CD4-positive, alpha-beta memory T cell (primary cell): ENCODE results near the gene SPACDR. TPM values are rescaled to one million over a fixed set of nuclear protein-coding genes. Genes with fewer than 3 reads are reported as not detected.
A peak's percentile ranks its signal among the peaks of the same experiment; 100 is the strongest.

ENCODE experiments used
- CTCF ChIA-PET: fragments of 350-600 bp; sonication (Branson Sonifier 250); formaldehyde crosslinking; loops from one replicate; lab custom pipeline; 2021; ENCODE audit warnings: inconsistent platforms; ENCODE audit not compliant: partially characterized antibody; lab: Charles Lee
- POLR2A ChIA-PET: fragments of 350-600 bp; sonication (Branson Sonifier 250); formaldehyde crosslinking; loops from one replicate; lab custom pipeline; 2021; ENCODE audit not compliant: partially characterized antibody; lab: Charles Lee
- DNase-seq, 5 donors: peaks; one replicate each; pipeline versions ENCODE4 v3.0.0 to v3.0.0-alpha.2; 2020 to 2022; ENCODE audit warnings: mixed read lengths in 1 of 5
- H3K27ac ChIP-seq: one replicate; pipeline ENCODE4 v1.7.0; 2013; ENCODE audit warnings: low read depth, low read length
- H3K27me3 ChIP-seq: 2 replicates; pipeline ENCODE4 v1.7.0; 2013; ENCODE audit warnings: mild to moderate bottlenecking, low read length, moderate library complexity; ENCODE audit not compliant: insufficient read depth
- H3K36me3 ChIP-seq: 2 replicates; pipeline ENCODE4 v1.7.0; 2013; ENCODE audit warnings: mild to moderate bottlenecking, low read length, moderate library complexity; ENCODE audit not compliant: insufficient read depth
- H3K4me1 ChIP-seq: 2 replicates; pipeline ENCODE4 v1.7.0; 2013; ENCODE audit warnings: mild to moderate bottlenecking, low read length, moderate library complexity; ENCODE audit not compliant: insufficient read depth
- H3K4me3 ChIP-seq, 2 donors: one replicate each; pipeline ENCODE4 v1.7.0; 2013; ENCODE audit warnings: low read length in 2 of 2, mild to moderate bottlenecking in 1 of 2
- H3K9me3 ChIP-seq, 2 donors: one replicate each; pipeline ENCODE4 v1.7.0; 2013; ENCODE audit warnings: low read length in 2 of 2, control low read depth in 1 of 2; ENCODE audit not compliant: control insufficient read depth in 1 of 2
- H3K27ac Mint-ChIP-seq, 7 donors: one replicate each; pipeline ENCODE4 v1.8.0; 2020 to 2021; ENCODE audit warnings: mixed read lengths in 7 of 7, mild to moderate bottlenecking in 6 of 7, inconsistent platforms in 3 of 7, moderate library complexity in 3 of 7
- H3K27me3 Mint-ChIP-seq, 2 donors: one replicate each; pipeline ENCODE4 v1.8.0; 2020 to 2021; ENCODE audit warnings: mixed read lengths in 2 of 2
- H3K36me3 Mint-ChIP-seq, 2 donors: one replicate each; pipeline ENCODE4 v1.8.0; 2020 to 2021; ENCODE audit warnings: mixed read lengths in 2 of 2, inconsistent platforms in 1 of 2, mild to moderate bottlenecking in 1 of 2
- H3K4me1 Mint-ChIP-seq, 4 donors: one replicate each; pipeline ENCODE4 v1.8.0; 2020 to 2021; ENCODE audit warnings: mixed read lengths in 4 of 4, mild to moderate bottlenecking in 1 of 4
- H3K4me3 Mint-ChIP-seq, 8 donors: one replicate each; pipeline ENCODE4 v1.8.0; 2020 to 2021; ENCODE audit warnings: mixed read lengths in 8 of 8, mild to moderate bottlenecking in 7 of 8, moderate library complexity in 6 of 8, inconsistent platforms in 3 of 8
- H3K9me3 Mint-ChIP-seq, 8 donors: one replicate each; pipeline ENCODE4 v1.8.0; 2020 to 2021; ENCODE audit warnings: mixed read lengths in 8 of 8, mild to moderate bottlenecking in 5 of 8, inconsistent platforms in 3 of 8, moderate library complexity in 1 of 8
- intact Hi-C: fragments of 100-400 bp; cut with micrococcal nuclease; formaldehyde crosslinking; loops from one replicate; pipeline ENCODE4 v1.15.1; 2023
- polyA plus RNA-seq, 2 donors: library from polyadenylated mRNA; unstranded; fragments of 300-500 nt; fragmentation: Illumina TruSeq; gene quantifications; one replicate each; pipeline ENCODE4 v1.2.3, GENCODE V29; 2021
- total RNA-seq, 2 experiments: library from RNA; stranded (reverse); gene quantifications; one replicate each; pipeline ENCODE4 v1.2.3, GENCODE V29; 2021

SPACDR gene
- total and polyA plus RNA-seq, 4 experiments from 2014 or later: 0.26 to 5.7 (median 2.5) TPM

GRCh38 chr7:100432621-100433275 is 31.3 kb downstream of the SPACDR start:
- ChIA-PET CTCF (interaction anchor here (0.7 to 2.7 kb wide), 2 partner anchors 18 to 259 kb away, joined by 3 to 8 read pairs; no protein-coding TSS in a partner anchor), POLR2A (interaction anchor here (0.7 to 7.0 kb wide), 3 partner anchors 21 to 255 kb away, joined by 3 to 74 read pairs (median 3); partner anchors contain the start of genes FBXO24, GPC2, LRCH4 and STAG3)
- peak overlapping the region in 6 of 7 donors; percentile 61 to 99 (median 78) for H3K27ac Mint-ChIP-seq
- H3K36me3 ChIP-seq: peaks cover 22% of the 10 kb centered on the region
- peaks cover 0 to 5% of the 10 kb centered on the region in 2 donors for H3K27me3 Mint-ChIP-seq
- H3K4me3 Mint-ChIP-seq: peak overlapping the region in 7 of 8 donors; percentile 31 to 91 (median 57)
- DNase-seq: no peak
- H3K27ac ChIP-seq: no peak overlapping the region
- intact Hi-C loops: no loop called here
- H3K4me3 ChIP-seq: no peak overlapping the region
- H3K27me3 ChIP-seq: no peaks in the 10 kb centered on the region
- peaks cover 28 to 82% (median 49%) of the 10 kb centered on the region in 4 donors for H3K4me1 Mint-ChIP-seq
- peaks cover 12 to 66% of the 10 kb centered on the region in 2 donors for H3K36me3 Mint-ChIP-seq
- no peaks in the 10 kb centered on the region for H3K9me3 ChIP-seq
- H3K4me1 ChIP-seq: peaks cover 58% of the 10 kb centered on the region
- peaks cover 0 to 14% (median 0%) of the 10 kb centered on the region in 8 donors for H3K9me3 Mint-ChIP-seq

GRCh38 chr7:100432053-100432452 is 32.0 kb downstream of the SPACDR start:
- DNase-seq: no peak
- H3K27ac ChIP-seq: no peak overlapping the region

GRCh38 chr7:100431286-100431735 is 32.7 kb downstream of the SPACDR start:
- Mint-ChIP-seq H3K27me3 (peaks cover 0 to 5% of the 10 kb centered on the region in 2 donors), H3K27ac (peak overlapping the region; percentile 64 to 99 (median 88)), H3K9me3 (peaks cover 0 to 12% (median 0%) of the 10 kb centered on the region in 8 donors), H3K36me3 (peaks cover 12 to 64% of the 10 kb centered on the region in 2 donors), H3K4me1 (peaks cover 28 to 78% (median 47%) of the 10 kb centered on the region in 4 donors), H3K4me3 (peak overlapping the region; percentile 67 to 91 (median 85))
- intact Hi-C loops: no loop called here
- H3K27ac ChIP-seq: peak overlapping the region; percentile 100
- no peaks in the 10 kb centered on the region for H3K27me3 ChIP-seq
- DNase-seq: peak in 1 of 5 donors; percentile 49
- H3K36me3 ChIP-seq: peaks cover 22% of the 10 kb centered on the region
- CTCF ChIA-PET: no interaction called here
- peaks cover 54% of the 10 kb centered on the region for H3K4me1 ChIP-seq
- peak overlapping the region in 1 of 2 donors; percentile 95 for H3K4me3 ChIP-seq
- no peaks in the 10 kb centered on the region for H3K9me3 ChIP-seq
- POLR2A ChIA-PET: interaction anchor here (1.0 to 5.2 kb wide), 3 partner anchors 48 to 153 kb away, joined by 3 to 80 read pairs (median 22); partner anchors contain the start of genes FBXO24, LRCH4 and TSC22D4

More at GRCh38 chr7:100432053-100432452, 32.0 kb downstream of the SPACDR start:
- H3K9me3 ChIP-seq: no peaks in the 10 kb centered on the region
- peaks cover 12 to 66% of the 10 kb centered on the region in 2 donors for H3K36me3 Mint-ChIP-seq
- intact Hi-C loops: no loop called here
- no peaks in the 10 kb centered on the region for H3K27me3 ChIP-seq
- peak overlapping the region; percentile 67 to 91 (median 83) for H3K4me3 Mint-ChIP-seq
- H3K4me1 ChIP-seq: peaks cover 59% of the 10 kb centered on the region
- ChIA-PET CTCF (interaction anchor here (0.7 kb wide), 1 partner anchor 259 kb away, joined by 3 read pairs; no protein-coding TSS in a partner anchor), POLR2A (interaction anchor here (1.0 to 5.2 kb wide), 2 partner anchors 47 to 153 kb away, joined by 3 to 80 read pairs; partner anchors contain the start of genes FBXO24, LRCH4 and TSC22D4)
- peak overlapping the region in 1 of 2 donors; percentile 11 for H3K4me3 ChIP-seq
- peaks cover 28 to 82% (median 47%) of the 10 kb centered on the region in 4 donors for H3K4me1 Mint-ChIP-seq
- H3K36me3 ChIP-seq: peaks cover 22% of the 10 kb centered on the region
- H3K9me3 Mint-ChIP-seq: peaks cover 0 to 14% (median 0%) of the 10 kb centered on the region in 8 donors
- H3K27ac Mint-ChIP-seq: peak overlapping the region; percentile 61 to 99 (median 88)
- peaks cover 0 to 5% of the 10 kb centered on the region in 2 donors for H3K27me3 Mint-ChIP-seq

- peaks cover 28 to 75% (median 48%) of the 10 kb centered on the region in 4 donors for H3K4me1 Mint-ChIP-seq
Observed at GRCh38 chr7:100430493-100431285, 33.4 kb downstream of the SPACDR start.

GRCh38 chr7:100429637-100430492 is 34.2 kb downstream of the SPACDR start, which contains the start of gene MEPCE:
Gene MEPCE, plus strand, starts transcription at chr7:100429831. Its CDS starts 188 bp downstream, at chr7:100430019.
- H3K27me3 Mint-ChIP-seq: peaks cover 0 to 5% of the 10 kb centered on the region in 2 donors
- H3K36me3 Mint-ChIP-seq: peaks cover 12 to 56% of the 10 kb centered on the region in 2 donors
- no peaks in the 10 kb centered on the region for H3K27me3 ChIP-seq
- intact Hi-C loops: loop anchor here (1.0 to 5.0 kb wide), 8 partner anchors 20 to 925 kb away; partner anchors contain the start of genes AGFG2, GNB2, UFSP1 and ZKSCAN5
- peak within 1 kb of the TSS; percentile 100 for H3K27ac ChIP-seq
- H3K4me1 Mint-ChIP-seq: peaks cover 24 to 69% (median 44%) of the 10 kb centered on the region in 4 donors
- H3K4me1 ChIP-seq: peaks cover 49% of the 10 kb centered on the region
- no peaks in the 10 kb centered on the region for H3K9me3 ChIP-seq
- peaks cover 20% of the 10 kb centered on the region for H3K36me3 ChIP-seq
- POLR2A ChIA-PET: interaction anchor here (0.6 to 5.2 kb wide), 48 partner anchors 8 to 1996 kb away, joined by 3 to 80 read pairs (median 7); partner anchors contain the start of genes AGFG2, AP4M1, ARPC1B and BUD31
- H3K4me3 ChIP-seq: peak within 1 kb of the TSS; percentile 83 to 95
- DNase-seq: peak; percentile 95 to 96 (median 96)
- H3K27ac Mint-ChIP-seq: peak within 1 kb of the TSS; percentile 99 to 100 (median 100)
- CTCF ChIA-PET: interaction anchor here (1.2 to 2.5 kb wide), 4 partner anchors 21 to 276 kb away, joined by 3 to 10 read pairs (median 5); partner anchors contain the start of gene POP7
- peak within 1 kb of the TSS; percentile 91 to 100 (median 99) for H3K4me3 Mint-ChIP-seq
- H3K9me3 Mint-ChIP-seq: peaks cover 0 to 12% (median 0%) of the 10 kb centered on the region in 8 donors

More at GRCh38 chr7:100430493-100431285, 33.4 kb downstream of the SPACDR start:
- H3K27ac ChIP-seq: peak overlapping the region; percentile 100
- H3K4me1 ChIP-seq: peaks cover 54% of the 10 kb centered on the region
- intact Hi-C loops: no loop called here
- peaks cover 0 to 12% (median 0%) of the 10 kb centered on the region in 8 donors for H3K9me3 Mint-ChIP-seq
- ChIA-PET POLR2A (interaction anchor here (0.8 to 5.2 kb wide), 27 partner anchors 7 to 1056 kb away, joined by 3 to 80 read pairs (median 14); partner anchors contain the start of genes AGFG2, AP4M1, ARPC1B and FBXO24), CTCF (interaction anchor here (1.2 kb wide), 1 partner anchor 118 kb away, joined by 3 read pairs; no protein-coding TSS in a partner anchor)
- peak in 3 of 5 donors; percentile 28 to 61 (median 33) for DNase-seq
- H3K9me3 ChIP-seq: no peaks in the 10 kb centered on the region
- H3K27me3 Mint-ChIP-seq: peaks cover 0 to 5% of the 10 kb centered on the region in 2 donors
- peak overlapping the region; percentile 82 to 91 (median 86) for H3K4me3 Mint-ChIP-seq
- H3K4me3 ChIP-seq: peak overlapping the region; percentile 23 to 95
- no peaks in the 10 kb centered on the region for H3K27me3 ChIP-seq
- peaks cover 22% of the 10 kb centered on the region for H3K36me3 ChIP-seq
- H3K27ac Mint-ChIP-seq: peak overlapping the region; percentile 90 to 99 (median 93)
- peaks cover 12 to 62% of the 10 kb centered on the region in 2 donors for H3K36me3 Mint-ChIP-seq
